ENCODE measurements around the gene PDE4A.
"Not testable (repeated sequence)": the region's sequence is repeated elsewhere in the genome, so short reads cannot be mapped to it uniquely, and the experiment has no call there.

Gene PDE4A

DNA sequence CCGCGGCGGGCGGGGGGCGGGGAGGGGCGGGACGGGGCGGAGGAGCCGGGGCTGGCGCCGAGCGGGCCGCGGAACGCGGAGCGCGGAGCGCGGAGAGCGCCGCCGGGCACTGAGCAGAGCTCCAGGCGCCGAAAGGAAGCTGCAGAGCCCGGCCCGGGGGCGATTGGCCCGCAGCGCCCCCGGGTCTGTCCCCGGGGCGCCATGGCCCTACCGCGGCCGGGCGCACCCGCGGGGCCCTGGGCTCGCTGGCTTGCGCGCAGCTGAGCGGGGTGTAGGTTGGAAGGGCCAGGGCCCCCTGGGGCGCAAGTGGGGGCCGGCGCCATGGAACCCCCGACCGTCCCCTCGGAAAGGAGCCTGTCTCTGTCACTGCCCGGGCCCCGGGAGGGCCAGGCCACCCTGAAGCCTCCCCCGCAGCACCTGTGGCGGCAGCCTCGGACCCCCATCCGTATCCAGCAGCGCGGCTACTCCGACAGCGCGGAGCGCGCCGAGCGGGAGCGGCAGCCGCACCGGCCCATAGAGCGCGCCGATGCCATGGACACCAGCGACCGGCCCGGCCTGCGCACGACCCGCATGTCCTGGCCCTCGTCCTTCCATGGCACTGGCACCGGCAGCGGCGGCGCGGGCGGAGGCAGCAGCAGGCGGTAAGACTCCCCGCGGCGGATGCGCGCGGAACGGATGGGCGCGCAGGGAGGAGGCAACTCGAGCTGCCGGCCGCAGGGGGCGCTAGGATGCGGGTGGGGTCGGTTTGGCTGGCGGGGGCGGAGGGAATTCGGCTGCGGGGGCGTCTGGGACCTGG is at the start of gene PDE4A:
Gene PDE4A (plus strand): TSS at position 95 of the 796 bp plus-strand sequence. CDS start 227 bp downstream, at position 322.
- peak within 1 kb of the TSS; percentile 38 to 45 for H3K4me3 ChIP-seq (replicated peaks in 1 of 2; ENCODE audit: low read depth in 2 of 2, low read length in 2 of 2)
- TF ChIP-seq, protein P1, sequence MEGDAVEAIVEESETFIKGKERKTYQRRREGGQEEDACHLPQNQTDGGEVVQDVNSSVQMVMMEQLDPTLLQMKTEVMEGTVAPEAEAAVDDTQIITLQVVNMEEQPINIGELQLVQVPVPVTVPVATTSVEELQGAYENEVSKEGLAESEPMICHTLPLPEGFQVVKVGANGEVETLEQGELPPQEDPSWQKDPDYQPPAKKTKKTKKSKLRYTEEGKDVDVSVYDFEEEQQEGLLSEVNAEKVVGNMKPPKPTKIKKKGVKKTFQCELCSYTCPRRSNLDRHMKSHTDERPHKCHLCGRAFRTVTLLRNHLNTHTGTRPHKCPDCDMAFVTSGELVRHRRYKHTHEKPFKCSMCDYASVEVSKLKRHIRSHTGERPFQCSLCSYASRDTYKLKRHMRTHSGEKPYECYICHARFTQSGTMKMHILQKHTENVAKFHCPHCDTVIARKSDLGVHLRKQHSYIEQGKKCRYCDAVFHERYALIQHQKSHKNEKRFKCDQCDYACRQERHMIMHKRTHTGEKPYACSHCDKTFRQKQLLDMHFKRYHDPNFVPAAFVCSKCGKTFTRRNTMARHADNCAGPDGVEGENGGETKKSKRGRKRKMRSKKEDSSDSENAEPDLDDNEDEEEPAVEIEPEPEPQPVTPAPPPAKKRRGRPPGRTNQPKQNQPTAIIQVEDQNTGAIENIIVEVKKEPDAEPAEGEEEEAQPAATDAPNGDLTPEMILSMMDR (IDR thresholded peaks at IDR 0.05; ENCODE audit: low read depth, low read length) = peak; percentile 47
- peak; percentile 41 to 45 for DNase-seq (ENCODE audit: low read depth in 2 of 2)

DNA sequence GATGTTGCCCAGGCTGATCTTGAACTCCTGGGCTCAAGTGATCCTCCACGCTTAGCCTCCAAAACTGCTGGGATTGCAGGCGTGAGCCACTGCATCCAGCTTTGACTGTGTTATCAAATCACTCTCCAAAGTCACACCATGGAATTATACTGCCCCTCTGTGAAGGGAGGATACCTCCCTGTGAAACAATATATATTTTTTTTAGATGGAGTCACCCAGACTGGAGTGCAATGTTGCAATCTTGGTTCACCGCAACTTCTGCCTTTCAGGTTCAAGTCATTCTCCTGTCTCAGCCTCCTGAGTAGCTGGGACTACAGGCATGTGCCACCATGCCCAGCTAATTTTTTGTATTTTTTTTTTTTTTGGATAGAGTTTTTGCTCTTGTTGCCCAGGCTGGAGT is 47.6 kb upstream of the PDE4A start:
- no peak for DNase-seq (ENCODE audit: low read depth in 2 of 2)
- no peak overlapping the region for H3K4me3 ChIP-seq (replicated peaks in 1 of 2; ENCODE audit: low read depth in 2 of 2, low read length in 2 of 2)
- TF ChIP-seq, protein P1 (IDR thresholded peaks at IDR 0.05; ENCODE audit: low read depth, low read length) = no peak

DNA sequence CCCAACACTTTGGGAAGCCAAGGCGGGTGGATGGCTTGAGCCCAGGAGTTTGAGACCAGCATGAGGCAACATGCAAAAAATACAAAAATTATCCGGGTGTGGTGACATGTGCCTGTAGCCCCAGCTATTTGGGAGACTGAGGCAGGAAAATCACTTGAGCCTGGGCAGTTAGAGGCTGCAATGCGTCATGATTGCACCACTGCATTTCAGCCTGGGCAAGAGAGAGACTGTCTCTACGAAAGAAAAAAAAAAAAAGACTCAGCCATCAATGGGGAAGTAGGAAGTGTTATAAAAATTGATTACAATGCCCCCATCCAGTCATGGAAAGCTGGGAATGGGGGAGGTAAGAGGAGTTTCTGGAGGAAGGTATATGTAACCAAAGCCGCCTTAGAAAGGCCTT is 45.4 kb upstream of the PDE4A start:
- TF ChIP-seq, protein P1 (IDR thresholded peaks at IDR 0.05; ENCODE audit: low read depth, low read length) = no peak
- no peak for DNase-seq (ENCODE audit: low read depth in 2 of 2)
- no peak overlapping the region for H3K4me3 ChIP-seq (replicated peaks in 1 of 2; ENCODE audit: low read depth in 2 of 2, low read length in 2 of 2)

DNA sequence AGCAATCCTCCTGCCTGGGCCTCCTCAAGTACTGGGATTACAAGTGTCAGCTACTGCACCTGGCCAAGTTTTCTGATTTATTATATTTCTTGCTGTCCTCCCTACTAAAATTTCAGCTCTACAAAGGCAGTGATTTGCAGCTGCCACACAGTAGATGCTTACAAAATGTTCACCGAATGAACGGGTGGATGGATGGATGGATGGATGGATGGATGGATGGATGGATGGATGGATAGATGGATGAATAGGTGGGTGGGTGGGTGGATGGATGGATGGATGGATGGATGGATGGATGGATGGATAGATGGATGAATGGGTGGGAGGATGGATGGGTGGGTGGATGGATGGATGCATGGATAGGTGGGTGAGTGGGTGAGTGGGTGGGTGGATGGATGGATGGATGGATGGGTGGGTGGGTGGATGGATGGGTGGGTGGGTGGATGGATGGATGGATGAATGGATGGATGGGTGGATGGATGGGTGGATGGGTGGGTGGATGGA is 43.1 kb upstream of the PDE4A start:
- not testable (repeated sequence) for DNase-seq (ENCODE audit: low read depth in 2 of 2); H3K4me3 ChIP-seq (replicated peaks in 1 of 2; ENCODE audit: low read depth in 2 of 2, low read length in 2 of 2)

DNA sequence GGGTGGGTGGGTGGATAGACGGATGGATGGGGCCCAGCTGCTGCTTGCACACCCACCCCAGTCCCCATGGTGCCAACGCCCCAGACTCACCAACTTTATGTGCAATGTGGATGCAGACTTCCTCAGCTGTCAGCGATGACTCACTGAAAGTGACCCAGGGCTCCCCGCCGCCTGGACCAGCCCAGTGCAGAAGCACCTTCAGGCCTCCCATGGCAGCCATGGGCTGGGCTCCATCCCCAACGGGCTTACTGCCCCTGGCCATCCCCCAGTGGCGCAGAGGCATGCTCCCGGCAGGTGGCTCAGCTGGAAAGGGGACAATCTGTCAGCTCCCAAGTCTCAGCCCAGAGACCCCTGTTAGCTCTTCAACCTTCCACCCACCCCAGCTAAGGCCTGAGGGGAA is 42.2 kb upstream of the PDE4A start:
- no peak overlapping the region for H3K4me3 ChIP-seq (replicated peaks in 1 of 2; ENCODE audit: low read depth in 2 of 2, low read length in 2 of 2)
- DNase-seq (ENCODE audit: low read depth in 2 of 2) = no peak
- TF ChIP-seq, protein P1 (IDR thresholded peaks at IDR 0.05; ENCODE audit: low read depth, low read length) = no peak

DNA sequence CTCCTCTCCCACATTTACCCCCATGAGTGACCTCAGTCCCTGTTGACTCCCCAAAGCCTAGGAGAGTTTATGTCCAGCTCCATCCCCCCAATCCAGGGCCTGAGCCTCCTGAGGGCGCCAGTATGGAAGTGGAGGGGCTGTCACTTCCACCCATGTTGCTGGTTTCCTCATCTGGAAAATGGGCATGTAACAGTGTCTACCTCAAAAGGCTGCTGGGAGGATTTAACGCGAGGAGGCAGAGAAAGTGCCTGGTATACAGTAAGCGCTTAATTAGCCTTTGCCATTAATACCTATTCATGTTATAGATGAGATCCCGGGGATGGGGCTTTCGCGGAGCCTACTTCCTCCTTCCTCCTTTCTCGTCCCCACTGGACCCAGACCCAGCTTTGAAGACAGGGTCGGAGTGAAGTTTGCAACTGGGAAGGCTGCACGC is 40.4 kb upstream of the PDE4A start:
- DNase-seq (ENCODE audit: low read depth in 2 of 2) = no peak
- TF ChIP-seq, protein P1 (IDR thresholded peaks at IDR 0.05; ENCODE audit: low read depth, low read length) = no peak
- H3K4me3 ChIP-seq (replicated peaks in 1 of 2; ENCODE audit: low read depth in 2 of 2, low read length in 2 of 2) = peak overlapping the region; percentile 97 to 99

DNA sequence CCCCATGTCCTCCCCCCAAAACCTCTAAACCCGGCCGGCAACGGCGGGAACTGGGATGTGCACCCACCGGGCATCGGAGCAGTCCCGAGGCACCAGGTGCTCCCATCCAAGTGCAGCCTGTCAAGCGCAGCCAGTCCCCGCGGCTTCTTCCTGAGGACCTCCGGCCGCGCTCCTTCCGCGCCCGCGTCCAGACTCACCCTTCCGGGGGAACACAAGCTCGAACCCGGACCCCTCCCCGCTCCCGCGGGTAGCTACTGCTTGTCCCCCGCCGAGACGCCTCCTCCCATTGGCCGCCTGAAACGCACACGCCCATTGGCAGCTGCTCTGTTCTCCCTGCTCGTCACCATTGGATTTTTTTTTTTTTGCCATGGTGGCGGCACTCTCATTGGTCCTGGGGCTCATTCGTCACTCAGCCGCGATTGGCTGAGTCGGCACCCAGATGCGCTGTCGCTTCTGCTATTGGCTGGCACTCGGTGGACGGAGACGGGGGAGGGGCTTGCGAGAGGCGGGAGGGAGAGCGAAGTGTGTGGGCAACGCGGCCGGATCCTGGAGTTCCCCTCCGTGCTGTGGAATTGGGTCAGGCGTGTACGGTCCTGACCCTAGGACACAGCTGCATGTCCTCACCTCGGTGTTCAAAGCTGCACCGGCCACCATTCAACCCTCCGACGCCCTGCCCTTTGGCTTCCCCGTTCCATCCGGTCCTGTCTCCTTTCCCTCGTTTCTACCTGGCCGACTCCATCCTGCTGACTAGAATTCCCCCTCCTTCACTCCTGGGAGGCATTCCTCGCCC is 39.8 kb upstream of the PDE4A start, which contains the start of gene TYK2:
Gene TYK2 (minus strand): TSS at position 260 of the 790 bp plus-strand sequence. CDS start 2,166 bp downstream, outside the sequence.
- H3K4me3 ChIP-seq (replicated peaks in 1 of 2; ENCODE audit: low read depth in 2 of 2, low read length in 2 of 2) = peak within 1 kb of the TSS; percentile 97 to 99
- TF ChIP-seq, protein P1 (IDR thresholded peaks at IDR 0.05; ENCODE audit: low read depth, low read length) = no peak
- DNase-seq (ENCODE audit: low read depth in 2 of 2) = peak; percentile 99

DNA sequence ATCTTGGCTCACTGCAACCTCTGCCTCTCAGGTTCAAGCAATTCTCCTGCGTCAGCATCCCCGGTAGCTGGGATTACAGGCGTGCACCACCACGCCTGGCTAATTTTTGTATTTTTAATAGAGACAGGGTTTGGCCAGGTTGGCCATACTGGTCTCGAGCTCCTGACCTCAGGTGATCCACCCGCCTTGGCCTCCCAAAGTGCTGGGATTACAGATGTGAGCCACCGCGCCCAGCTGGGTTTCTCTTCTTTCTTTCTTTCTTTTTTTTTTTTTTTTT is 37.2 kb upstream of the PDE4A start:
- H3K4me3 ChIP-seq (replicated peaks in 1 of 2; ENCODE audit: low read depth in 2 of 2, low read length in 2 of 2); DNase-seq (ENCODE audit: low read depth in 2 of 2): not testable (repeated sequence)
